Globus pallidus (tissue), 1 donor: Measurements from ENCODE around the gene EXOC3.
"Not testable (repeated sequence)": the region's sequence is repeated elsewhere in the genome, so short reads cannot be mapped to it uniquely, and the experiment has no call there.

Experiments
- DNase-seq: peaks from one replicate; pipeline ENCODE4 v3.0.0-alpha.2; 2015; ENCODE audit warnings: low spot score

EXOC3 gene

DNA sequence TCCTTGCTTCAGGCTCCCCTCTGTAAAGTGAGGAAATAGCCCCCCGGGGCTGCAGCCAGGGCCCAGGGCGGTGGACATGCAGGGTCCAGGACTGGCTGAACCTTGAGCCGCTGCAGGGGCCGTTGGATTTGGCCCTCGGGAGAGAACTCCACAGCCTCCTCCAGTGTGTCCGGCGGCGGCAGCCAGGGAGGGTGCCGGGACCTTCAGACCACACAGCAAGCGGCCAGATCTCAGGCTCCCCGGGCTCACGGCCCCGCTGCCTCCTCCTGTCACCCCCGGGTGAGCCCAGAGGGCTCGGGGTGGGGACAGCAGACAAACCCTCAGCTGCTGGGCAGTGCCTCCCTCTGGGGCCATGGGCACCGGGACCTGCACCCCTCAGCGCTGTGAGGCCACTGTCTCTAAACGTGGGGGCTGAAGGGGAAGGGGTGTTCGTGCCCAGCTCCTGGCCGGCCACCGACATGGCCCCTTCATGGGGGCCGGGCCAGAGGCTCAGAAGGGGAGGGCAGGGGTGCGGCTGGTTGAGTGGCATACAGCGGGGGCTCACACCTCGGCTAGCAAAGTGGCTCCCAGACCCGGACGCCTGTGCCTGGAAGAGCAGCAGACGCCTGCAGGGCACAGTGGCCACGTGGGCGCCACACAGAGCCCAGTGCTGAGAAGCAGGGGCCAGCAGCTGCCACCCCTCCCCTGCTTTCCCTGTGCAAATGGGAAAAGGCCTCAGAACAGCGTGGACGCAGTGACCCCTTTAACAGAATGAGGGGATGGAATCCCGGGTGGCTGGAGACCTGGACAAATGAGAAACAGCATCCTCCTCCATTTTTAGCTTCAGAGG is 61.6 kb downstream of the EXOC3 start:
- DNase-seq: no peak

DNA sequence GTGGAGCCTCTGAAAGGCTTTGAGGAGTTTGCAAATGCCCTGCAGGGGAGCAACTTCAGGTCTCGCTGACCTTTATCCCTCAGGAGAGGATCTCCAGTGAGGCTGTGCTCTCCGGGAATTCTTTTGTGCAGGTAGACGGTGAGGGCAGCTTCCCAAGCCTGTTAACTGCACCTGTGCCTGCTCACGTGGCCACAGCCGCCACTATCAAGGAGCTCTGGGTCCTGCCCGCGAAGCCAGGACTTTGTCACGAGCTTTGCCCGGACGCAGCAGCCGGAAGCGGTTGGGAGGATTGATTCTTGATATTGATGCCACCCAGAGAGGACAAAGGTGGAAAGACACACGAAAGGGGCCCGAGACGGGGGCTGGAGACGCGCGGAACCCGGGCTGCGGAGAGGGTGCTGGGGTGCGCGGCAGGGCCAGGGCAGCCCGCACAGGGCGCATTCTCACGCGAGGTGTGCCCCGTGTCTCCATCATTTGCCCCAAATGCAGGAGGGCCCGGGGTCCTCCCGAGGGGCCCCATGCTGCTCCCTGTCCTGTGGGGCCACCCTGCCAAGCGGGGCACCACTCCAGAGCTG is 63.1 kb downstream of the EXOC3 start:
- DNase-seq: no peak

DNA sequence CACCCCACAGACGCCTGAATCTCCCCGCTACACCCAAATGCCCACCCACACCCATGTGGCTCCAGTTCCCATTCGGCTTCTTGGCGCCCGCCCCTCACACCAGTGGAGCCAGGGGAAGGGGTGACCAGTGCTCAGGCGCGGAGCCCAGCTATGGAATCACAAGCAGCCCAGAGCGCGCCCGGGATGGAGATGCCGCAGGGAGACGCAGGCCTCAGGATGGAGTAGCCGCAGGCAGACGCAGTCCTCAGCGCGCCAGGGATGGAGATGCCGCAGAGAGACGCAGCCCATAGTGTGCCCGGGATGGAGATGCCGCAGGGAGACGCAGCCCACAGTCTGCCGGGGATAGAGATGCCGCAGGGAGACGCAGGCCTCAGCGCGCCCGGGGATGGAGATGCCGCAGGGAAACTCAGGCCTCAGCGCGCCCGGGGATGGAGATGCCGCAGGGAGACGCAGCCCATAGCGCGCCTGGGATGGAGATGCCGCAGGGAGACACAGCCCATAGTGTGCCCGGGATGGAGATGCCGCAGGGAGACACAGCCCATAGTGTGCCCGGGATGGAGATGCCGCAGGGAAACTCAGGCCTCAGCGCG is 65.1 kb downstream of the EXOC3 start:
- DNase-seq: not testable (repeated sequence)

DNA sequence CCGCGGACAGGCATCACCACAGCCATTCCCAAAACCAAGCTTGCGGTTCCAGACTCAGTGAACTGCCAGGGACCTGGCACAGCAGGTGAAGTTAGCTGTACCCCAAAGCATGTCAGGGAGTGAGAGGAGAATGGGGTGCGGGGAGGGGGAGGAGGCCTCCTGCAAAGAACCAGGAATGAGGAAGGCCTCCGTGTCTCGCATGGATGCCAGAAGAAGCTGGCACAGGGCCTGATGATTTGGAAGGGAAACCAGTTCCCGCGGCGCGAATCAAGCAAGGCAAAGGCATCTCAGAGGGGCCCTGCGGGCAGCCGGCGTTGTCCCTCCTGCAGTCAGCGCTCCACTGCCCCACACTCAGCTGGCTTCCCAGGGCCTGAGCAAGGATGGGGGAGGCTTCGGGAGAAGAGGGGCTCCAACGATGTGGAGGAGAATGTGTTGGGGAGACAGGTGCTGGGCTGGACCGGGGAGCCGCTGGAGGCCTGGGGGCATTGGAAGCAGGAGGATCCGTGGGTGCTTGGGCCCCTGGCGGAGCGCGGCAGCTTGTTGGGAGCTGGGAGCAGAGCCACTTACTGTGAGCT is 66.7 kb downstream of the EXOC3 start:
- DNase-seq: no peak

DNA sequence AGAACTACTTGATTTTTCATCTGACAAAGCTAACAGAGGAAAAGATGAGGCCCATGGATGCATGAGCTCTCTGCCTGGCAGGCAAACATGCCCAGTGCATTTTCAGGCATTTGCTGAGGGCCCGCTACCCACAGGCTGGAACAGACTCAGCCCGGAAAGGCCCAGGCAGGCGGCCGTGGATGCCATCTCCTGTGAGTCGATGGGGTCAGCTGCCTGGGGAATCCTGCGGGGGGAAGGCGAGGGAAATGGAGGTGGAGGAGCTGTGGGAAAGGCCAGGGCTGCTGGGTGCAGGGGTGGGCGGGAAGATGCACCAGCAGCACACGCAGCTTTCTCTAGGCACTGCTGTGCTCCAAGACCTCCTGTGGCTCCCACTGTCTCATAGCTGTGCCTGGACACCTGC is 67.5 kb downstream of the EXOC3 start:
- no peak for DNase-seq

DNA sequence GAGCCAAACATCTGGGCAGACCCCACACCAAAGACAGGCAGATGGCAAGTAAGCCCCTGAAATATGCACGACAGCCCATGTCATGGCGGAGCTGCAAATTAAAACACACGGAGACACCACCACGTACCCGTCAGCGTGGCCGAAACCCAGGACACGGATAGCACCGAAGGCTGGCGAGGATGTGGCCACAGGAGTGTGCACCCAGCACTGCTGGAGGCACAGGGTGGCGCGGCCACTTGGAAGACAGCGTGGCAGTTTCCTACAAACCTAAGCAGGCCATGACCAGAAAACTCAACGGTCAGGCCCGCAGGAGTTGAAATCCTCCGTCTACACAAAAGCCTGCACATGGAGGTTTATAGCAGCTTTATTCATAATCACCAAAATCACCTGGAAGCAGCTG is 68.5 kb downstream of the EXOC3 start:
- no peak for DNase-seq

DNA sequence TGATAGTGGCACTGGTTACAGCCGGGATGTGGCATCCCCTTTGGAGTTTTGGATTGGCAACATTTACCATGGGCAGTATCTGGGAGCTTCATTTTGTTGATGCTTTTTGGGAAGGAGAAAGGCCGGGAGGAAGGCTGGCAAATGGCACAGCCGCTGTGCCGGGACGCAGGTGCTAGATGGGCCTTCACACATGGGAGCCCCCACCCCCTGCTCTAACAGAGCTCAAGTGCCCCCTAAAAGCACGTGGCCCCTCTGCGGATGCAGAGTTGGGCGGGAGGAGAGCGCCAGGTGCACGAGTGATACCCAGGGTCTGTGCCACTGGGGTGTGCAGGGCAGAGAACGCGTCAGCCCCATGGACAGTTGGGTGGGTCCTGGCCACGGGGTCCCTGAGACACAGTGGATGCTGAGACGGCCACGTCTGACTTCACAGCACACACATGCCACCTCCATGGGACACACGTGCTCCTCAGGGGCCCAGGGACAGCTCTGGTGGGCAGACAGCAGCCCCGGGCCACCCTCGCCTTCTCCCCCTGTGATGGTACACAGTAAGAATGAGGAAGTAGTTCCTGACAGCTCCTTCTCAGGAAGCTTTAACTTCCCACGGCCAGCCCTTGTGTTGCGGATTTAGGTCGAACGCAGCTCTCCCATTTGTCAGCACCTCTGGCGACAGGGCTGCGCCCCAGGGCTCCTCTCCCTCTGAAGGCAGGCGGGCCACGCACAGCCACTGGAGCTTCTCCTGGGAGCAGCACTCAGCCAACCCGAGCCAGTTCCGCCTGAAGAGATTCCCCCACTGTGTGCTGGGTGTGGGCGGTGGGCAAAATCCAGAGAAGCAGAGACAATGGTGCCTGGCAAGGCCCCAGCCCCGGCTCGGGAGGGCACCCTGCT is 70.5 kb downstream of the EXOC3 start:
- DNase-seq: no peak

DNA sequence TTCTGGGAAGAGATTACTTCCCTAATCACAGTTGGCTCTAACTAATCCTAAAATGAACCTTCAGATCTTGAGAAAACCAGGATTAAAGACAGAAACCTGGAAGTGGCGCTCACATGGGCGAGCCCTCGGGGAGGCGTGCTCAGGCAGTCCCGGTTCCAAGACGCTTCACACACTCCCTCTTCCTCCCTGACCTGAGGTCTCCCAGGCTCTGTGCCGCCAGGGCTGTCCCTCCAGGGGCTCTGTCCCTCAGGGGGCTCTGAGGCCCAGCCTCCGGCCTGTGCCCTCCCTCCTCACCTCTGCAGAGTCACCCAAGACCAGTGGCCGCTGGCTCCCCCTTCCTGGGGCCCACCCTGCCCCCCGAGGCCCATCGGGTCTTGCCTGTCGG is 71.1 kb downstream of the EXOC3 start:
- no peak for DNase-seq

DNA sequence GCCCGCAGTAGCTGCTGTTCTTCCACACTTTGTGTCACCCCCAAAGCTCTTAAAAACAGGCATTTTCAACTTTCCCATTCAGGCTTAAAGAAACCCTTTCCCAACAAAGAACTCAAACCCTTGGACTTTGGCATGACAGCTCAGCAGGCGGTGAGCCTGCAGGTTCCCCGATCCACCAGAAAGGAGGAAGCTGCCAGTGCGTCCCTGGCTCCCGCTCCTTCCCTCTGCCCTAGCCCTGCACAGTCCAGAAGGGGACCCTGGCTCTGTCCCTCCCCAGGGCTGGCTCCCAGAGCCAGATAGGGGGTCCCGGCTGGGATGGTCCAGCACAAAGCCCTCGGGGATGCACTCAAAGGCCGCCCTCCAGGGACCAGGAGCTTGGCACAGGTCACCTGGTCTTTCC is 71.7 kb downstream of the EXOC3 start:
- DNase-seq: no peak

DNA sequence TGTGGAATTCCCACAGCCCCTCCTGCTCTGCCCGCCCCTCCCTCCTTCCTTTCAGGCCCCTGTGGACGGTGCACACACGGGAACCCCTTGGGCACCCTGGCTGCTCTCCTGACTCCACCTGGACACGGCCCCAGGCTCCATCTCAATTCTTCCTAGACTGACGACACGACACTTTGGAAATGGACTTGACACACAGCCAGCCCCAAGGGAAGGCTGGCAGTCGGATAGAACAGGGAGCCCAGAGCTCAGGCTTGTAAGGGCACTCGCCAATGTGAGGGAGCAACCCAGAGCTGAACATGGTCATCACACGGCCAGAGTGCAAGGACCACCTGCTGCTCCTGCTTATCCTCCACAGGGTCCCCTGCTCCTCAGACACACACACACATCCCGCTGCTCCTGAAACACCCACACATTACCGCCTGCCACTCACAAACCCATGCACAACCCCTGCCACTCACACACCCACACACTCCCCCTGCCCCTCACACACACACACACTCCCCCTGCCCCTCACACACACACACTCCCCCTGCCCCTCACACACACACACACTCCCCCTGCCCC is 72.4 kb downstream of the EXOC3 start:
- no peak for DNase-seq

DNA sequence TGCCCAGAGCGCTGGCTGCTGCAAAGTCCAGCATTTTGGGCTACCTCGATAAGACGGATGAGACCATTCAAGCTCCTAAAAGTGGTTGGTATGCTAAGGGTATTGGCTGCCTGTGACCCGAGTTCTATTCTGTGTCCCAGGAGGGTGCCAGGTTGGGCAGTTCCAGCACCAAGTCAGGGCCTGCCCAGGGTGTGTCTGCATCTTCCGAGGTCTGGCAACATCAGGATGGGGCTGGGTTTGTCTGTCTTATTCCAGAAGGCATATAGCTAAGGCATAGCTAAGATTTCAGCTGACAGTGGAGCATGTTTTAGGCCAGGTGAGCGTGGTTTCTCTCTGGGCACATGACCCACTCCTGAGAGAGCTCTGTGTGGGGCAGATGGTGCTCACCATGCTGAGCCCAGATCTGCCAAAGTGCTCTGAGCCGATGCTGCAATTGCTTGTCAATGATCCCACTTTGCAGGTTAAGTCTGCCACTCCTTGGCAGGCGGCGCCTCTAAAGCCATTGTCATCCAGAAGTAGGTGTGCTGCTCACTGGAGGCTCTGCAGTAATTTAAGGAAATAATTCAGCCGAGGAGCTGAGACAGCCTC is 73.5 kb downstream of the EXOC3 start:
- no peak for DNase-seq
